NCI-H1436 treated with DMSO at 0.1 percent for 48 hours (cell line): Measurements from ENCODE around the gene FABP6.
"Not testable (repeated sequence)": the region's sequence is repeated elsewhere in the genome, so short reads cannot be mapped to it uniquely, and the experiment has no call there.

Source experiments
- DNase-seq: peaks from one replicate; lab custom pipeline; 2025; lab: John Stamatoyannopoulos, UW

The FABP6 gene

DNA sequence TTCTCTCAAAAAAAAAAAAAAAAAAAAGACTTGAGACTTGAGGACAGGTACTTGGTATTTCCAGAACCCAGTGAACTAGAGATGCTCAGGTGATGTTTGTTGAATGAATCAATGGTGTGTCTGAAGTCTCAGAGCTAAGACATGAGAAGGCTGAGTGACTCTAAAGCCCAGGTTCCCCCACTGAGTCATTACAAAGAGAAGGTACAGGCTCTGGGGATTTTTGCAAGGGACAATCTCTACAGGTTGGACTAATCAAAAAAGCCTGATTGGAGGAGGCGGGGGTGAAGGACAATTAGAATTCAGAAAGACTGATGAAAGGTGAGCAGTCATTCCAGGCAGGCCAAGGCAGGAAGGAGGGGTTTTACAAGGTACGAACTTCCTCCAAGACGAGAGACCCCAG is 8.2 kb upstream of the FABP6 start:
- DNase-seq = no peak

DNA sequence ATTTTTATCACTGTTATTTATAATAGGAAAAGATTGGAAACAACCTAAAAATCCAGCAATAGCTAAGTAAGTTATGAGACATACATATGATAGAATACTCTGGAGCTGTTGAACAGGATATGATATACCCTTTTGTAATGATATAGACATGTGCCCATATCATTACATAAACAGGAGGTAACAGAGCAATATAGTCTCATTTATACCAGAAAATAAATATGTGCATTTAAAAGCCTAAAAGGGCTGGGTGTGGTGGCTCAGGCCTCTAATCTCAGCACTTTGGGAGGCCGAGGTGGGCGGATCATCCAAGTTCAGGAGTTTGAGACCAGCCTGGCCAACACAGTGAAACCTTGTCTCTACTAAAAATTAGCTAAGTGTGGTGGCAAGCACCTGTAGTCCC is 2.3 kb upstream of the FABP6 start:
- DNase-seq = no peak

DNA sequence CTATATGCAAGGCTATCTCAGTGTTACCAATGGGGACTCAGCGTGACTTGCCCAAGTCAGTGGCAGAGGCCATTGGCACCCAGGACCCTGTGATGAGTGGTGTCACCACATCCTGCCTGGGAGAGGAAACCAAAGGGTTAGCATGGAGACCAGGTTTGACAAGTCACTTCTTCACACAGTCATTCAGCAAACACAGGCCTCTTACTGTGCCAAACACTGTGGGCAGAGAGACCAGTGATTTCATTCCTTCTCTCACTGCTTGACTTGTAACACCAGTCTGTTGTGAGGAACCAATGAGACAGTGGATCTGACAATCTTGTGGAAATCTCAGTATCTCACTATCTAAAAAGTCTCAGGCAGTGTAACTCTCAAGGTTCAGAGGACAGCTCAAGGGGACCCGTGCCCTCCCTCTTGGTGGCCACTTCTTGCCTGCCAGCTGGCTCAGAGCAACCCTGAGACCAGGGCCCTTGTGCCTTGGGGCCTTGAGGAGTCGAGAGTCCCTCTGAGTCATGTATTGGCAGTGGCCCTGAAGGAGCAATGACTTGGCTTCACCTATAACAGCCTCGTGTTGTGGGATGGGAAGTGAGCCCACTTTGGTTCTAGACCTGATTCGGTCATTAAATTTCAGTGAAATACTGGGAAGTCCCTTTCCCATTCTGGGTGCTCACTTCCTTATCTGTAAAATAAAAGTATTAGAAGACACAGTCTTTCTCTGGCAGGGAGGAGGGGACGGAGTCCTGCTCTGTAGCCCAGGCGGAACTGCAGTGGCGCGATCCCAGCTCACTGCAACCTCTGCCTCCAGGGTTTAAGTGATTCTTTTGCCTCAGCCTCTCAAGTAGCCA is 1.6 kb downstream of the FABP6 start:
- DNase-seq = no peak

DNA sequence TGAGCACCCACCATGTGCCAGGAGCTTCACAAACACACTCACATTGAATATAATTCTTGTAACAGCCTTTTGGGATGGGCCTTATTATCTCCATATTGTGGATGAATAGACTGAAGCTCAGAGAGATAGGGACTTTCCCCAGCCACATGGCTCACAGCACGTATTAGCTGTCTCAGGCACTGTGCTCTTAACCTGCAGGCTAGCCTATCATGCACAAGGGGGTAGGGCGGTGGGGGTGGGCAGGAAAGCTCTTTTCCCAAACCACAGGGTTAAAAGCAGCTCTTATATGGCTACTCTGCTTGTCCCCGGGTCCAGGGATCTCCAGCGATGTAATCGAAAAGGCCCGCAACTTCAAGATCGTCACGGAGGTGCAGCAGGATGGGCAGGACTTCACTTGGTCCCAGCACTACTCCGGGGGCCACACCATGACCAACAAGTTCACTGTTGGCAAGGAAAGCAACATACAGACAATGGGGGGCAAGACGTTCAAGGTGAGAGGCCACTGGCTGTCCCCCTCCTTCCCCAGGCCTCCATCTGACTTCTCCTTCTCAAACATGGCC is 2.6 kb downstream of the FABP6 start:
- no peak for DNase-seq

DNA sequence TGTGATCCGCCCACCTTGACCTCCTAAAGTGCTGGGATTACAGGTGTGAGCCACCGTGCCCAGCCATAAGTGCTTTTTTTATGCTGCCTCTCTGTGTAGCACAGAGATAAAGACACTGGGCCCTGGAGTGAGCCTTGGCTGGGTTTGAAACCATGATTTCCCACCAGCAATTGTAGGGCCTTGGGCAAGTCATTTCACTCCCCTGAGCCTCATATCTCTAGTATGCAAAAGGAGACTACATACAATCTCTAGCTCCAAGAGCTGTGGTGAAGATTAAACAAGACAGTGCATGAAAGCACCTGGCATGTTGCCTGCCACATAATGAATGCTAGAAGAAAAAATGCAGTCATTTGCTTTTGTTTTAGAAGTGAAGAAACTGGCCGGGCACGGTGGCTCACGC is 3.9 kb downstream of the FABP6 start:
- DNase-seq = no peak

DNA sequence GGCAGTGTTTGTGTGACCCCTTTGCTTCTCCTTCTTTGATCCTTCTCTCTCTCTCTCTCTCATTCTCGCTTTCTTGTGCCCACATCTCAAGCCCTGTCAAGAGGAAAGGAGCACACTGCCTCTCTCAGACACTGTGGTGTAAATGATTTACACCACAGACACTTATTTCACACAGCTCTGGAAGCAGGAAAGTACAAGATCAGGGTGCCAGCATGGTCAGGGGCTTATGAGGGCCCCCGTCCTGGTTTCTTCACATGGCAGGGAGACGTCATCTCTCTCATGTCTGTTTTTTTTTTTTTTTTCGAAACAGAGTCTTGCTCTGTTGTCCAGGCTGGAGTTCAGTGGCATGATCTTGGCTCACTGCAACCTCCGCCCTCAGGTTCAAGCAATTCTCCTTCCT is 6.4 kb downstream of the FABP6 start:
- no peak for DNase-seq

DNA sequence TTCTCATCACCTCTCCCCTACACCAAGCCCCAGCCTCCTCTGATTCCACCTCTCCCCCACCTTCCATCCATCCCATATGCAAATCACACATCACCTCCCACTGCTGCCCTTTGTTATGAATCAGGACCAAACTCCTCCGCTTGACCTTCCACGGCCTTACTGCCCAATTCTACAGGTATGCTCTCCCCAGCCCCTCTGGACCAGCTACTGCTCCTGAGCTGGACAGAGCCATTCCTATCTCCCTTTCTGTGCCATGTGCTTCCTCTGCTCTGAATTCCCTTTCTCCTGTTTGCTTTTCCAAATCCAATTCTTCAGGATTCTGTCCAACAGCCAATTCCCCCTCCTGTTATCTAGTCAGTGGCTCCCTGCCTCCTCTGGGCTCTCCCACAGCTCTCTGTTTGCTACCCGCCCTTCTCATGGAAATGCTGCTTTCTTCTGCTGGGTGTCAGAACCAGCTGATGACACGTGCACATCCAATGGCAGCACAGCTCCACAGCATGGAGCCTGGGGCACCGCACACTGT is 8.3 kb downstream of the FABP6 start:
- DNase-seq = no peak

DNA sequence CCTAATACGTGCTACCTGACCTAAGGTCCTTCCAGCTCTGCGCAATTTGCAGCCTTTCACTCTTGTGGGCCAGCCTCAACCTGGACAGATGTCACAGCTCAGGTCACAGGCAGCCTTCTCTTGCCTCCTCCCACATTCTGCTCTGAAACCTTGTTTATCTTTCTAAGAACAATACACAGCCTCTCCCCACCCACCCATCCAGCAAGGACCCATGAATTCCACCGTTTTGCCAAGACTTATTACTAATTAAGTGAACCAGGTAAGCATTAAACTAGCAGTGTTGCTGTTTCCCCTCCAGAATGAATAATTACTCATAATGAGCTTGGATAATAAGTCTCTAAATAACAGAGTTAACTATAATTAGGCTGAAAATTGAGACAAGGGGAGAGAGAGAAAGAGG is 11.0 kb downstream of the FABP6 start:
- no peak for DNase-seq

DNA sequence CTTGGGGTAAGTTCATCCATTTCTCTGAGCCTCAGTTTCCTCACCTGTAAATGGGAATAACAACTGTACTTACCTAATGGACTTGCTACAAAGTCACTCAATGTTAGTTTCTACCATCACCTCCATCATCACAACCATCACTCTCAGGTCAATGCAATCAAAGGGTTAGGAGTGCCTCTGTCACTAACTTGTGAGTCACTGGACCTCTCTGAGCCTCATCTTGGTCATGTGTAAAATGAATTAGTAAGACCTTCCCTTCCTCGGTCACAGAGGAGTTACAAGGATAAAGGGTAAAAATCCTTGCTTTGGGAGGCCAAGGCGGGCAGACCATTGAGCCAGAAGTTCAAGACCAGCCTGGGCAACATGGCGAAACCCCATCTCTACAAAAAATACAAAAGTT is 12.8 kb downstream of the FABP6 start:
- DNase-seq = no peak

DNA sequence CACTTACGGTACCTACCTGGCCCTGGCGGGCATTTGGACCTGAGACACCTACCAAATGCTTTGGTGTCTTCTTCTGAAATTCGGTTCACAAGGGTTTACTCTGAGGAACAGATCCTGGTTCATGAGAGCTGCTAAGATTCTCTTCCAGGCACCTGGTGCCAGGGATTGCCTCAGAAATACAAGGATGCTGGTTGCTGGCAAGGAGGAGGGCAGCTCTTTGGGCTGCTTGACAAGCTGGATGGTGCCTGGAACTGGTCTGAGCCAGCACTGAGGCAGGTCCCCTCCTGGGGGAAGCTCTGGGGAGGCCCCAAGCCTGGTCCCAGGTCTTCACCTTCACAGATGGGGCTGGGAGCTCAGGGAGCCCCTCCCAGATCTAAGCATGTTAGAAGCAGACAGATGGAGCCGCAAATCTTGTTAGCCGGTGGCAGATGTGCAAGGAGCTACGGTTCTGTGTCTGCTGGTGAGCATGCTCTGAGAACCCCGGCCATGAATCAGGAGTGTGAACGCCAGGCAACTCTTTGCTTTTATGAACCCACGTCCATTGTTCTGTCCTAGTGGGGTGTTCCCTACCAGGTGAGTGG is 16.3 kb downstream of the FABP6 start:
- DNase-seq = no peak

DNA sequence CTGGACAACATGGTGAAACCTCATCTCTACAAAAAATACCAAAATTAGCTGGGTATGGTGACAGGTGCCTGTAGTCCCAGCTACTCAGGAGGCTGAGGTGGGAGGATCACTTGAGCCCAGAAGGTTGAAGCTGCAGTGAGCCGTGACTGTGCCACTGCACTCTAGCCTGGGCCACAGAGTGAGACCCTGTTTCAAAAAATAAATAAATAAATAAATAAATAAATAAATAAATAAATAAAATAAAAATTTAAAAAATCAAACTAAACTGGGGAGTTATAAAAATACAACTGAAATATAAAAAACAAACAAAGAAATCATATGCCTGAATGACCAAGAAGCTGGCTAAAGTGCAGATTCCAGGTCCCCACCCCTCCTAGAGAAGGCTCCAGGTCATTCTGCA is 20.3 kb downstream of the FABP6 start:
- DNase-seq = not testable (repeated sequence)

DNA sequence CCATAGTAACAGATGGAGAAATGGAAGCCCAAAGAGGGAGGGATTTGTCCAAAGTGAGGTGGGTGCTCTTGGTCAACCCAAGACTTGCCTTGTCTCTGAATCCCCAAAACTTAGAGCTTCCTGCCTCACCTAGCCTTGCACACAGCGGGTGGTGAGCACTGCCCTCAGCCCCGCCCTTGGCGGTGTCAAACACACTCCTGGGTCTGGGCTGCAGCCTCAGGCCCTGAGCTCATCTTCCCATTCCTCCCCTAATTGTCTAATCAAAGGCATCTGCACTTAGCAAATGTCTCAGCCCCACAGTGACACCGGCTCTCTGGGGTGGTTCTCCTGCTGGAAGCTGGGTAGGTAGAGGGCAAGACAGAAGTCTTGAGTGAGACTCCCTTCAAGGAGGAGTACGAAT is 20.9 kb downstream of the FABP6 start:
- no peak for DNase-seq

DNA sequence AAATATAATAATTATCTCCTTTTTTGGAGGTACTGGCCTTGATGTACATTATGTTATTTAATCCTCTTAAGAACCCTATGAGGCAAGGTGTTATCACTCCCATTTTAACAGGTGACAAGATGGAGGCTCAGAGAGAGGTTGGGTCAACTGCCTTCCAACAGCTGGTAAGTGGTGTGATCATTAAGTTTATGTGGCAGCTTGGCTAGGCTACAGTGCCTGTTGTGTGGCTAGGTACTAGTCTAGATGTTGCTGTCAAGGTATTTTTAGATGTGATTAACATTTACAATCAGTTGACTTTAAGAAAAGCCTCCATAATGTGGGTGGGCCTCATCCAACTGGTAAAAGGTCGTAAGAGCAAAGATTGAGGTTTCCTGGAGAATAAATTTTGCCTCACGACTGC is 21.5 kb downstream of the FABP6 start:
- DNase-seq = no peak

DNA sequence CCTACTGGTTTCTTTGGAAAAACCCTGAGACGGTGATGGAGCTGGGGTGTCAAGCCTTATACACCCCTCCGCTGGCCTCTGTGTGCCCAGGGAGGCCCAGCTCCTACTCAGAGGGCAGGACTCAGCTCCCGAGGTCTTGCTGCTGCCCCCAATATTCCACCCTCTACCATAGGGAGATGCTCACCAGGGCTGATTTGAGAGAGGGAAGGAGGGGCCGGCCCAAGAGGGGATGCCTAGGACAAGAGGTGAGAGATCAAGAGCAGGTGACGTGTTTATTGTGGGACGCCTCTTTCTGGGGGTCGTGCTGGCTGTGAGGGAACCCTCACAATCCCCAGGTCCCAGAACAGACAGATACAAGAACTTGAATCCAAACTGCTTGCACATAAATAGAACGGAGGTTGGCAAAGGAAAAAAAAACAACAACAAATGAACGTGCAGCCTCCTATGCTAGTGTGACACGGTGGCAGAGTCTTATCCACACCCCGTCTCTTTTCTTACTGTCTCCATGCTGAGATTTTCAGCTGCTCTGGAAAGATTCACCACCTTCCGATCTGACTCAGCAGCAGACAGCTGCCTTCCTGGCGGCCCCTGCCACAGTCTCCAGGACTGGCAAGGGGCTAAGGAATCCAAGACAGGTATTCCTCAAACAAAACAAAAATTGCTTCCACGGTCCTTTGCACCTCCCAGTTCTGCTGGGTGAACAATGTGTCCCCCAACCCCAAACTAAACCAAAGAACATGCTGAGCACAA is 22.3 kb downstream of the FABP6 start:
- DNase-seq = no peak

DNA sequence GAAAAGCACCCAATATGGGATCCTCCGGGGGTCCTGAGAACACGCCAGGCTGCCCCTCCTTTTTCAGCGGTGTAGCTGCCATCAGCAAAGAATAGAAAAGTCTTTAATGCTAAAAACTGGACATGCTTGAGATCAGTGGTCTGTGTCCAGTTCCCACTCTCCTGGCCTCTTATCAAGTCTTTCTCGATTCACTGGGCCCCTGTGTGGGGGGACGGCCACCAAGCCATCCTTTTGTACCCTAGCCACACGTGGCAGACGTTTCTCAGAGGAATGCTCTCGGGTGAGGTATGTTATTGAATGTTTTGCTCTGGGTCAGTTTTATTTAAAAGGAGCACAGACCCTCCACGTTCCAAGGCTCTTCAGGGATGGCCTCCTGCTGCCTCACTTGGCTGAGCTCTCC is 23.6 kb downstream of the FABP6 start:
- no peak for DNase-seq

DNA sequence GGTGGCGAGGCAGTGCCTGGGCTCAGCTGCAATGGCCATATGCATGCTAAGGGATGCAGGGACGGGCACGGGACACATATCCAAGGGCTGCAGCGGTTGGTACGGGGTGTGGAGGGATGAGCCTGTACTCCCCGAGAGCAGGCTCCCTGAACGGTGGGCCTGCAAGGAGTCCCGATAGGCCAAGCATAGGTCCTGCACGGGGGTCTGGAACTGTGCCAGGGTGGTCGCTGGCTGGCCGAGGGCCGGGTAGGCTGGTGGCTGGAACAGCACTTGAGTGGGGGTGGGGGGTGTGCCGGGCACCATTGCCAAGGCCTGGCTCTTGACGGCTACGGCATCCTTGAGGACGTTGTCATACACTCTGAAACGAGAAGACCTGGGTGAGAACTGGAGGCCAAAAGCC is 24.1 kb downstream of the FABP6 start:
- no peak for DNase-seq

DNA sequence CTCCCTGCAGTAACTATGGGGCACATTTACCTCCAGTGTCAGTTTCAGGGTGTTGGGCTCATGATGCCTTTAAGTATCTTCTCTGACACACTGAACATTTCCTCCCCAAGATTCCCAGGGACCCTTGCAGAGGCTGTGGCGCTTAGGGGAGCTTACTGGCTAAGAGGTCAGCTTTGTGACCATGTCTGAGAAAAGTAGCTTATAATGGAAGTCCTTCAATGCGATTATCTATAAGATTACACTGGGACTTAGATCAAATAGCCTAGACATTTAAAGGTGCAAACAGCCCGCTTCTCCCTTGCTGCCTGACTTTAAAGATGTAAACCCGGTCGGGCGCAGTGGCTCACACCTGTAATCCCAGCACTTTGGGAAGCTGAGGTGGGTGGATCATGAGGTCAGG is 25.4 kb downstream of the FABP6 start:
- DNase-seq = no peak

DNA sequence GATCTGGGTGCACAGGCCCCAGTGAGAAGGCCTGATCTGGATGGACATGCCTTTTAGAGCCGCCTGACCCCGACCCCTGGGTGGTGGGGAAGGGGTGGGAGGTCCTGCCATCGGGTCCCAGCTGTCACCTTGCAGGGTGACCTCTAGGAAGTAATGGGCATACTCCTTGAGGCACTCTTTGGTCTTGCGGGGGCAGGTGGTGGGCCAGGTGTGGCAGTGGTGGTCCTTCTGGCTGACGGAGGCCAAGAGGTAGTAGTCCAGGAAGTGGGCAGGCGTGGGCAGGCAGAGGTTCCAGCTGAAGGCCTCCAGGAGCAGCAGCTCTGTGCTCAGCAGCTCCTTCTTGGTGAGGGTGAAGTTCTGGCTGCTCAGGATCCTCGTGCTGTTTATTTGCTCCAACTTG is 30.0 kb downstream of the FABP6 start:
- no peak for DNase-seq

DNA sequence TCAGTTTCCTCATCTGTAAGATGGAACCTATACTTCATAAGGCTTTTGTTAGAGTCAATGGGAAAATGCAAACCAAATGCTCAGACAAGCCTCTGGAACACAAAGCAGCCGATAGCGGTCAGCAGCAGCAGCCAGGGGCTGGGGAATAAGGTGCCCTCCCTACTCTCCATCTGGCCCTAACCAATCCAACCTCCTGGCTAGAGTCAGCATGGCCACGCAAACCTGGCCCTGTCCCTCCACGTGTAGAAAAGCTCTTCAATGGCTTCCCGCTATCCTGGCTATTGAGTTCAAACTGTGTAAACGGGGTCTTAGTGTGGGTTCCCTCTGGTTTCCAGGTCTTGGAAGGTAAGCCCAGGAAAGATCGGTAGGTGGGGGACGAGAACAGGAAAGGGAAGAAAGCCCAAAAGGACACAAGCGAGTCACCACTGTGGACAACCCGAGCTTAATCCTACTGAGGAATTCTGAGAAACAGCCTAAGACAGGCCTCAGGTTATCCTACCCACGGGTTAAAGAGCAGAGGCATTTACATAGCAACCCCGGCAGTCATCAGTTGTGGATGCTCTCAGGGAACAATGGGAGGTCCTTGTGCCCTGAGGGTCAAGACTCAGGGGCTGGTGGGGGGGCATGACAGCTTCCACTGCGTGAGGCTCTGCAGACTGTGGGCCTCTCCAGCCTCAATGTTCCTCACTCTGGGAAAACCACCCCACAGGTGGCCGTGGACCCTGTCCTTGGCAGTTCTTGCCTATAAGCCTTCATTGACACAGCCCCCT is 30.9 kb downstream of the FABP6 start:
- DNase-seq = no peak

DNA sequence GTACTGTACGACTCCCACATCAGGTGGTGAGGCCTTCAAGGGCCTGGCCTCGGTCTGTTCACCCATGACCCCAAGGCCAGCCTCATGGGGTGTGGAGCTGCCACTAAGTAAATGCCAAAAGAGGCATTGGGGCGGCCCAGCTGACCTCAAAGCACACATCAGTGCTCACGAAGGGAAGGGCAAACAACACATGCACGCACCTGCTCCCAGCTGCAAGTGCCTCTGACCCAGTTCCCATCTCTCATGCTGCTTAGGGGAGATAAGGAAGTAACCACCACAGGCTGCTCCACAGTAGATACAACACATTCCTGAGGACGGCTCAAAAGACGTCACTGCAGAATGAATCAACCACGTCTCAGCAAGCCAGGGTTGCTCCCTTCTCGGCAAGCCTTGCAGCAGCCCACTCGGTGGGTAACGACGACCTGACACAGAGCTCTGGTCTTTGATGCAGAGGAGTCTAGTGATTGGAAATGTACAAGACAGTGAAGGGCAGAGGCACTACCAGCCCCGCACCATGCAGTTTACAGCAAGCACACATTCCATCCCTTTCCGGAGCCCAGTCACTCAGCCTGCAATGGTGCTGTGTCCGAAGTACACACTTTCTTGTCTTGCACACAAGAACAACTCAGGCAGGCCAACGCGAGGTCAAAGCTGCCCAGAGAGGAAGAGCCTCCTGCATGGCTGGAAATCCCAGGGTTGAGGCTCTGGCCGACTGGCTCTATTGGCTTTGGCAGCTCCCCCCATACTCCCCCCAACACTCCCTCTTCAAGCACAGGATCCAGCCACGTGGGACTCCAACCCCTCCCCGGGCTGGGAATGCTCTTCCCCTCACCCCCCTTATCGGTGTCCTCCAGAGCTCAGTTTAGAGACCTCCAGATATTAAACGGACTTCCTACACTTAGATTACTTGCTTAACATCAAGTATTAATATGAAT is 31.8 kb downstream of the FABP6 start:
- no peak for DNase-seq
